Astrocyte (in vitro differentiated cells and primary cell): ENCODE results near the gene YTHDF1. TPM values are rescaled to one million over a fixed set of nuclear protein-coding genes. Genes with fewer than 3 reads are reported as not detected.

Source experiments
- DNase-seq: peaks from one replicate; pipeline ENCODE4 v3.0.0-alpha.2; 2010; ENCODE audit warnings: low read depth
- FAIRE-seq: peaks from 2 replicates; lab custom pipeline; 2011; peaks lifted over from hg19 to GRCh38; lab: Jason Lieb, UNC
- H2AFZ ChIP-seq: 2 replicates; pipeline ENCODE4 v1.6.0; 2012; ENCODE audit warnings: low read depth, low read length, inconsistent platforms
- H3K27ac ChIP-seq: 2 replicates; pipeline ENCODE4 v1.5.1; 2011; ENCODE audit warnings: low read depth, low read length, inconsistent platforms
- H3K27me3 ChIP-seq: 2 replicates; pipeline ENCODE4 v1.6.0; 2011; ENCODE audit warnings: low read length, inconsistent platforms; ENCODE audit not compliant: insufficient read depth
- H3K36me3 ChIP-seq: 2 replicates; pipeline ENCODE4 v1.5.1; 2011; ENCODE audit warnings: low read length, inconsistent platforms; ENCODE audit not compliant: insufficient read depth
- H3K4me1 ChIP-seq: 2 replicates; pipeline ENCODE4 v1.5.1; 2011; ENCODE audit warnings: low read length, inconsistent platforms; ENCODE audit not compliant: insufficient read depth
- H3K4me2 ChIP-seq: 2 replicates; pipeline ENCODE4 v1.6.0; 2012; ENCODE audit warnings: low read length, inconsistent platforms
- H3K4me3 ChIP-seq: 2 replicates; pipeline ENCODE4 v1.5.1; 2011; ENCODE audit warnings: low read depth, mild to moderate bottlenecking, low read length, inconsistent platforms; ENCODE audit not compliant: insufficient read depth
- H3K79me2 ChIP-seq: 2 replicates; pipeline ENCODE4 v1.6.0; 2012; ENCODE audit warnings: mild to moderate bottlenecking, low read length, inconsistent platforms; ENCODE audit not compliant: insufficient read depth
- H3K9ac ChIP-seq: 2 replicates; pipeline ENCODE4 v1.6.0; 2012; ENCODE audit warnings: mild to moderate bottlenecking, low read length, inconsistent platforms
- H3K9me3 ChIP-seq: 2 replicates; pipeline ENCODE4 v1.5.1; 2012; ENCODE audit warnings: low read depth, mild to moderate bottlenecking, low read length, inconsistent platforms; ENCODE audit not compliant: insufficient read depth
- H4K20me1 ChIP-seq: 2 replicates; pipeline ENCODE4 v1.6.0; 2012; ENCODE audit warnings: low read length, inconsistent platforms; ENCODE audit not compliant: insufficient read depth
- H3K27ac Mint-ChIP-seq: one replicate; pipeline ENCODE4 v1.8.0; 2021; ENCODE audit warnings: mild to moderate bottlenecking, mixed read lengths; ENCODE audit not compliant: unreplicated experiment
- H3K27me3 Mint-ChIP-seq: one replicate; pipeline ENCODE4 v1.8.0; 2021; ENCODE audit warnings: low read depth, mixed read lengths; ENCODE audit not compliant: unreplicated experiment
- H3K36me3 Mint-ChIP-seq: one replicate; pipeline ENCODE4 v1.8.0; 2021; ENCODE audit warnings: low read depth, mixed read lengths; ENCODE audit not compliant: unreplicated experiment
- H3K4me1 Mint-ChIP-seq: one replicate; pipeline ENCODE4 v1.8.0; 2021; ENCODE audit warnings: low read depth, mixed read lengths; ENCODE audit not compliant: unreplicated experiment
- H3K4me3 Mint-ChIP-seq: one replicate; pipeline ENCODE4 v1.8.0; 2021; ENCODE audit warnings: mild to moderate bottlenecking, moderate library complexity, mixed read lengths; ENCODE audit not compliant: unreplicated experiment
- H3K9me3 Mint-ChIP-seq: one replicate; pipeline ENCODE4 v1.8.0; 2021; ENCODE audit warnings: mild to moderate bottlenecking, mixed read lengths; ENCODE audit not compliant: unreplicated experiment
- EZH2 ChIP-seq: IDR thresholded peaks from 2 replicates; pipeline ENCODE4 v1.6.1; 2012; ENCODE audit warnings: mild to moderate bottlenecking, low read length, inconsistent platforms; ENCODE audit not compliant: insufficient read depth
- total RNA-seq: library from RNA; stranded (reverse); gene quantifications from 2 replicates; pipeline ENCODE4 v1.2.1, GENCODE V29; 2021
- TF ChIP-seq, protein P1 (sequence below): IDR thresholded peaks from 2 replicates; pipeline ENCODE4 v1.5.1; 2011; ENCODE audit warnings: low read depth, mild to moderate bottlenecking, inconsistent platforms, low read length, moderate library complexity; ENCODE audit not compliant: insufficient read depth

Gene YTHDF1
- total RNA-seq, 1 donor from 2014 or later, result 107 TPM

DNA sequence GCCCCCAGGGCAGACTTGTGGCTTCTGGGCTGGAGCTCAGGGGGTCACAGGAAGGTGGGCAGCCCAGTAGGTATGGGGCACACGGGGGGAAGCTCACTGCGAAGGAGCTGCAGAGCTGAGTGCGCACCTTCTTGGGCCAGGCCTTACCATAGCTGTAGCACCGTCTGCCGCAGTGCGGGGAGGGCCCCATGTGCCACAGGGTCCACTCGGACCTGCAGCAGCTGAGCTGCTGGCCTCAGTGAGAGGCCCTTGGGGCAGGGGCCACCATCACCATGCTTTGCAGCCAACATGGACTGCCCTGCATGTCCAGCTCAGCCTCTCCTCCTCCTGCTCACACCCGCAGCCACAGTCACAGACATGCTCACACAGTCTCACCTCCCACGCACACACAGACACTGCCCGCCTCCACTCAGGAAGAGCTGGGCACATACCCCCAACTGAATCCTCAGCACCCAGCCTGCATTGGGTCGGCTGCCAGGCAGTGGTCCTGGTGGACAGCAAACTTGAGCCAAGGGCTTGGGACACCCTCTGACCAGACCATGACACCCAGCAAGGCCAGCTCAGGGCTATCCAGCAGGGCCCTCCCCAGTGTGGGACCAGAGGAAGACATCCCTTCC, 35.3 kb downstream of the YTHDF1 start:
- Mint-ChIP-seq H3K9me3 (peaks cover 1% of the 10 kb centered on the region), H3K4me1 (peaks cover 6% of the 10 kb centered on the region), H3K27ac (peak overlapping the region; percentile 89), H3K27me3 (peaks cover 48% of the 10 kb centered on the region), H3K36me3 (no peaks in the 10 kb centered on the region), H3K4me3 (no peak overlapping the region)
- DNase-seq, result no peak
- Histone ChIP-seq H3K36me3 (no peaks in the 10 kb centered on the region), H2AFZ (no peak overlapping the region), H3K27me3 (peaks cover 31% of the 10 kb centered on the region), H3K79me2 (no peaks in the 10 kb centered on the region), H3K4me3 (no peak overlapping the region), H3K4me1 (no peaks in the 10 kb centered on the region), H4K20me1 (peaks cover 24% of the 10 kb centered on the region), H3K27ac (no peak overlapping the region), H3K9me3 (peaks cover 5% of the 10 kb centered on the region), H3K9ac (no peak overlapping the region), H3K4me2 (no peak overlapping the region)
- FAIRE-seq, result no peak
- TF ChIP-seq, protein P1, sequence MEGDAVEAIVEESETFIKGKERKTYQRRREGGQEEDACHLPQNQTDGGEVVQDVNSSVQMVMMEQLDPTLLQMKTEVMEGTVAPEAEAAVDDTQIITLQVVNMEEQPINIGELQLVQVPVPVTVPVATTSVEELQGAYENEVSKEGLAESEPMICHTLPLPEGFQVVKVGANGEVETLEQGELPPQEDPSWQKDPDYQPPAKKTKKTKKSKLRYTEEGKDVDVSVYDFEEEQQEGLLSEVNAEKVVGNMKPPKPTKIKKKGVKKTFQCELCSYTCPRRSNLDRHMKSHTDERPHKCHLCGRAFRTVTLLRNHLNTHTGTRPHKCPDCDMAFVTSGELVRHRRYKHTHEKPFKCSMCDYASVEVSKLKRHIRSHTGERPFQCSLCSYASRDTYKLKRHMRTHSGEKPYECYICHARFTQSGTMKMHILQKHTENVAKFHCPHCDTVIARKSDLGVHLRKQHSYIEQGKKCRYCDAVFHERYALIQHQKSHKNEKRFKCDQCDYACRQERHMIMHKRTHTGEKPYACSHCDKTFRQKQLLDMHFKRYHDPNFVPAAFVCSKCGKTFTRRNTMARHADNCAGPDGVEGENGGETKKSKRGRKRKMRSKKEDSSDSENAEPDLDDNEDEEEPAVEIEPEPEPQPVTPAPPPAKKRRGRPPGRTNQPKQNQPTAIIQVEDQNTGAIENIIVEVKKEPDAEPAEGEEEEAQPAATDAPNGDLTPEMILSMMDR, result no peak
- TF ChIP-seq EZH2, result no peak

DNA sequence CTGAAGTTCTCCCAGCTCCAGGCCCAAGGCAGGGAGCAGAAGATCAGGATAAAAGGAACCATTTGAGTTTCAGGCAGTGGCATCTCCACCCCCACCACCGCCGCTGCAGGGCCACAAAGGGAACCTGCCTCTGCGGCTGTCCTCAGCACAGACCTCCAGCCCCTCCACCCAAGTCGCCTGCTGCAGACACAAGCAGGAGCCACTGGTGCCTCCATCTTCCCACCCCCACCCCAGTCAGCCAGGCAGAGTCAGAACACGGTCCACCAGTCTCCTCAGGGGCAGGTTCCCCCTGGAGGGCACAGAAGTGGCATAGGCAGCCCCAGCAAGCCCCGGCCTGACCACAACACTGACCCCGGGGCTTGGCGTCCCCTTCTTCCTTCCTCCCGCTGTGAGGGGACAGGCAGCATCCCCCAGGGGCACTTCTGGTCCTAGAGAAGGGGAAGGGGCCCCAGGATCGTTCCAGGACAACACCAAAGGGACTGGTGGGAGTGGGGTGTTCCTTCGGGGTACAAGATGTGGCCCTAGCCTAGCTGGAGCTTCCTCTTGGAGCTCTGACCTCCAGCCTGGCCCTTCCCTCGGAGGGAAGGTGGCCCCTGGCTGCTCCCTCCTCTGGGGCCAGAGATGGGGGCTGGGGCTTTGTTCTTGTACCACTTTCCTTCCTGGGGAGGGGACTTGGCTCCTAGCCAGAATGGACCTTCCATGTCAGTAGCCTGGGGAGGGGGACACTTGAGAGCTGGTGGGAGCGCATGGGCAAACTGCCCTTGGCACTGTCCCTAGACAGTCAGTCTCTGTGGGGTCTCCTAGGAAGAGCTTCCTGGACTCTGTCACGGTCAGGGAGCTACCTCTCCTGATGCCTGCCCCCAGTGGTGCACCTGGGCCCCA, 36.0 kb downstream of the YTHDF1 start:
- Histone ChIP-seq H3K4me2 (no peak overlapping the region), H3K4me1 (no peaks in the 10 kb centered on the region), H4K20me1 (peaks cover 24% of the 10 kb centered on the region), H3K27ac (no peak overlapping the region), H3K9me3 (no peaks in the 10 kb centered on the region), H3K27me3 (peaks cover 34% of the 10 kb centered on the region), H2AFZ (no peak overlapping the region), H3K36me3 (no peaks in the 10 kb centered on the region), H3K4me3 (no peak overlapping the region), H3K9ac (no peak overlapping the region), H3K79me2 (no peaks in the 10 kb centered on the region)
- peaks cover 6% of the 10 kb centered on the region for H3K4me1 Mint-ChIP-seq
- H3K9me3 Mint-ChIP-seq, result peaks cover 1% of the 10 kb centered on the region
- DNase-seq (no peak), FAIRE-seq (no peak)
- peak overlapping the region; percentile 76 for H3K4me3 Mint-ChIP-seq
- H3K27me3 Mint-ChIP-seq, result peaks cover 48% of the 10 kb centered on the region
- no peaks in the 10 kb centered on the region for H3K36me3 Mint-ChIP-seq
- peak overlapping the region; percentile 41 for H3K27ac Mint-ChIP-seq
- no peak for TF ChIP-seq EZH2
- TF ChIP-seq, protein P1, result no peak
